Bronchial epithelial cell (primary cell): ENCODE data around the gene TNFAIP1. TPM values are rescaled to one million over a fixed set of nuclear protein-coding genes. Genes with fewer than 3 reads are reported as not detected.

Experiments used
- DNase-seq: peaks from one replicate; pipeline ENCODE4 v3.0.0-alpha.2; 2010; ENCODE audit warnings: low read depth
- FAIRE-seq: peaks from 2 replicates; lab custom pipeline; 2011; peaks lifted over from hg19 to GRCh38; lab: Jason Lieb, UNC
- H3K27me3 ChIP-seq: 2 replicates; pipeline ENCODE4 v1.5.1; 2011; ENCODE audit warnings: low read length; ENCODE audit not compliant: control insufficient read depth, insufficient read depth
- H3K36me3 ChIP-seq: 2 replicates; pipeline ENCODE4 v1.5.1; 2011; ENCODE audit warnings: low read length; ENCODE audit not compliant: control insufficient read depth, insufficient read depth
- H3K4me3 ChIP-seq: 2 replicates; pipeline ENCODE4 v1.5.1; 2011; ENCODE audit warnings: mild to moderate bottlenecking, low read depth, low read length, control low read depth
- CTCF ChIP-seq: IDR thresholded peaks from 2 replicates; pipeline ENCODE4 v1.5.1; 2011; ENCODE audit warnings: mild to moderate bottlenecking, moderate library complexity, low read length, control low read depth, inconsistent platforms; ENCODE audit not compliant: insufficient read depth, severe bottlenecking
- total RNA-seq: library from RNA; depleted of rRNA; stranded (reverse); fragments of >200 nt; gene quantifications from 2 replicates; pipeline ENCODE4 v1.2.1, GENCODE V29; 2014

The TNFAIP1 gene
- total RNA-seq, 1 donor from 2014 or later = 29.0 TPM

- TF ChIP-seq CTCF = no peak
- no peak for DNase-seq
- H3K27me3 ChIP-seq = no peaks in the 10 kb centered on the region
- no peak for FAIRE-seq
- H3K4me3 ChIP-seq = no peak overlapping the region
- no peaks in the 10 kb centered on the region for H3K36me3 ChIP-seq
Observed at GRCh38 chr17:28390984-28391383, 55.4 kb downstream of the TNFAIP1 start.

- H3K4me3 ChIP-seq = no peak overlapping the region
- DNase-seq (no peak), FAIRE-seq (no peak)
- no peaks in the 10 kb centered on the region for H3K36me3 ChIP-seq
- TF ChIP-seq CTCF = no peak
- H3K27me3 ChIP-seq = no peaks in the 10 kb centered on the region
Observed at GRCh38 chr17:28391401-28391800, 55.8 kb downstream of the TNFAIP1 start.

GRCh38 chr17:28392491-28392890 is 56.9 kb downstream of the TNFAIP1 start:
- TF ChIP-seq CTCF = no peak
- DNase-seq = no peak
- Histone ChIP-seq H3K36me3 (no peaks in the 10 kb centered on the region), H3K27me3 (no peaks in the 10 kb centered on the region), H3K4me3 (no peak overlapping the region)
- FAIRE-seq = no peak

GRCh38 chr17:28394337-28395116 is 59.0 kb downstream of the TNFAIP1 start:
- Histone ChIP-seq H3K4me3 (no peak overlapping the region), H3K27me3 (no peaks in the 10 kb centered on the region), H3K36me3 (peaks cover 2% of the 10 kb centered on the region)
- DNase-seq (peak; percentile 52), FAIRE-seq (no peak)
- TF ChIP-seq CTCF = no peak

- peaks cover 3% of the 10 kb centered on the region for H3K36me3 ChIP-seq
- no peaks in the 10 kb centered on the region for H3K27me3 ChIP-seq
- no peak for DNase-seq
- H3K4me3 ChIP-seq = no peak overlapping the region
- no peak for TF ChIP-seq CTCF
- no peak for FAIRE-seq
Observed at GRCh38 chr17:28395426-28395825, 59.9 kb downstream of the TNFAIP1 start.

GRCh38 chr17:28395968-28396367 is 60.4 kb downstream of the TNFAIP1 start:
- FAIRE-seq (no peak), DNase-seq (no peak)
- TF ChIP-seq CTCF = no peak
- peaks cover 3% of the 10 kb centered on the region for H3K36me3 ChIP-seq
- H3K4me3 ChIP-seq = no peak overlapping the region
- H3K27me3 ChIP-seq = no peaks in the 10 kb centered on the region
